ENCODE results near the gene GNB1. TPM values are rescaled to one million over a fixed set of nuclear protein-coding genes. Genes with fewer than 3 reads are reported as not detected.

GNB1 gene
- total RNA-seq, 1 donor, result 88.7 TPM

GRCh38 chr1:1778663-1779319 is 112.1 kb downstream of the GNB1 start:
- TF ChIP-seq CTCF (IDR thresholded peaks at IDR 0.05; ENCODE audit: extremely low read depth, low read depth, low read length), result no peak
- peak; percentile 85 for DNase-seq (ENCODE audit: insufficient read length, low spot score, missing footprints)
- peak overlapping the region; percentile 23 for H3K27ac ChIP-seq (ENCODE audit: low read depth, low read length)

DNA sequence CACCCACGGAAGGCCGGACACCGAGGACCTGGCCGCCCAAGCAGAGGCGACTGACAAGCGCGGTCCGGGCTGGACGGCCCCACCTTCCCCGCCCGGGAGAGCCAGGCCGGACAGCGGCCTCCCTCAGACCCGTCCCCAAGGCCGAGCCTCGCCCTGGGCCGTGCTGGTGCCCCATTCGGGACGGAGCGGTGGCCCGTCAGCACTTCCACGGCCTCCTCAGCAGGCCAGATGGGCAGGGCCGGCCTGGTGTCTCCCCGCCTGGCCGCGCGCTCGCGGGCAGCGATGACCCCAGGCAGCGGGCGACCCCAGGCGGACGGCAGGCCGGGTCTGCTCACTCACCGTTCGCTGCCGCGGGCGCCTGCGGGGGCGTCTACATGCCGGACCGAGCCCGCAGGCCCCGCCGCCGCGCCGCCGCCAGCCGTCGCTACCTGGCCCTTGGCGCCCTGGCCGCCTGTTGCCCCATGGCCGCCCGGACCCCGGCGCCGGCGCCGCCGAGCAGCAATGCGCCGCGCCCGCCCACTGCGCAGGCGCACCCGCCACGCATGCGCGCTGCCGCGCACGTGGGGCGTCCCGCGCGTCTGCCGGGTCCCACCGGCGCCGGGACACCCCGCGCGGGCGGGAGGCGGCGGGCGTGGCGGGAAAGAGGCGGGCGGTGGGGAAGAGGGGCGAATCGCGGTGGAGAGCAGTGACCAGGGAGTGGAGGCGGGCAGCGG is 112.8 kb downstream of the GNB1 start, which contains the start of gene NADK:
Gene NADK (minus strand): TSS at position 521 of the 713 bp plus-strand sequence. CDS start 13,064 bp downstream, outside the sequence.
- TF ChIP-seq CTCF (IDR thresholded peaks at IDR 0.05; ENCODE audit: extremely low read depth, low read depth, low read length), result no peak
- Histone ChIP-seq H3K4me1 (ENCODE audit: insufficient read depth, low read length) (peaks cover 51% of the 10 kb centered on the region), H3K36me3 (ENCODE audit: insufficient read depth, low read length) (no peaks in the 10 kb centered on the region), H2AFZ (ENCODE audit: low read length) (peak within 1 kb of the TSS; percentile 13), H3K4me2 (ENCODE audit: insufficient read depth, low read length) (peak within 1 kb of the TSS; percentile 88), H3K79me2 (ENCODE audit: insufficient read depth, low read length) (peaks cover 47% of the 10 kb centered on the region), H3K9me3 (ENCODE audit: low read depth, low read length) (no peaks in the 10 kb centered on the region), H4K20me1 (ENCODE audit: insufficient read depth, low read length) (peaks cover 31% of the 10 kb centered on the region), H3K4me3 (ENCODE audit: insufficient read depth, low read length) (peak within 1 kb of the TSS; percentile 90), H3K27ac (ENCODE audit: low read depth, low read length) (peak within 1 kb of the TSS; percentile 82), H3K27me3 (ENCODE audit: insufficient read depth, low read length) (no peaks in the 10 kb centered on the region)
- DNase-seq (ENCODE audit: insufficient read length, low spot score, missing footprints), result peak; percentile 99

More at GRCh38 chr1:1778663-1779319, 112.1 kb downstream of the GNB1 start:
- Histone ChIP-seq H3K9me3 (ENCODE audit: low read depth, low read length) (no peaks in the 10 kb centered on the region), H3K4me1 (ENCODE audit: insufficient read depth, low read length) (peaks cover 55% of the 10 kb centered on the region), H3K4me2 (ENCODE audit: insufficient read depth, low read length) (peak overlapping the region; percentile 88), H3K36me3 (ENCODE audit: insufficient read depth, low read length) (no peaks in the 10 kb centered on the region), H4K20me1 (ENCODE audit: insufficient read depth, low read length) (peaks cover 37% of the 10 kb centered on the region), H3K4me3 (ENCODE audit: insufficient read depth, low read length) (peak overlapping the region; percentile 90), H3K79me2 (ENCODE audit: insufficient read depth, low read length) (peaks cover 41% of the 10 kb centered on the region), H3K27me3 (ENCODE audit: insufficient read depth, low read length) (no peaks in the 10 kb centered on the region), H2AFZ (ENCODE audit: low read length) (no peak overlapping the region)

GRCh38 chr1:1777583-1777899 is 113.3 kb downstream of the GNB1 start:
- peaks cover 46% of the 10 kb centered on the region for H3K4me1 ChIP-seq (ENCODE audit: insufficient read depth, low read length)
- H3K4me2 ChIP-seq (ENCODE audit: insufficient read depth, low read length), result peak overlapping the region; percentile 88
- peaks cover 26% of the 10 kb centered on the region for H4K20me1 ChIP-seq (ENCODE audit: insufficient read depth, low read length)
- peak; percentile 87 for DNase-seq (ENCODE audit: insufficient read length, low spot score, missing footprints)
- peak overlapping the region; percentile 13 for H2AFZ ChIP-seq (ENCODE audit: low read length)
- H3K9me3 ChIP-seq (ENCODE audit: low read depth, low read length), result no peaks in the 10 kb centered on the region
- TF ChIP-seq CTCF (IDR thresholded peaks at IDR 0.05; ENCODE audit: extremely low read depth, low read depth, low read length), result no peak
- peak overlapping the region; percentile 82 for H3K27ac ChIP-seq (ENCODE audit: low read depth, low read length)
- peaks cover 53% of the 10 kb centered on the region for H3K79me2 ChIP-seq (ENCODE audit: insufficient read depth, low read length)
- peaks cover 2% of the 10 kb centered on the region for H3K36me3 ChIP-seq (ENCODE audit: insufficient read depth, low read length)
- H3K27me3 ChIP-seq (ENCODE audit: insufficient read depth, low read length), result no peaks in the 10 kb centered on the region
- peak overlapping the region; percentile 90 for H3K4me3 ChIP-seq (ENCODE audit: insufficient read depth, low read length)
